Activated T-helper 1 cell treated with anti-CD3 and anti-CD28 coated beads, Interleukin-12 subunit alpha, Interleukin-12 subunit beta, Interleukin-2, Interleukin-4 antibody, amounts not matched to agents 30 ng/mL and 10 ng/mL and 1 ng/mL, durations not matched to agents 14 hours and 24 hours and 36 hours (primary cell): ENCODE measurements around the gene LMF1. TPM values are rescaled to one million over a fixed set of nuclear protein-coding genes. Genes with fewer than 3 reads are reported as not detected.

ENCODE experiments used
- DNase-seq: peaks from one replicate; pipeline ENCODE4 v3.0.0; 2021; ENCODE audit warnings: low spot score
- H3K27ac Mint-ChIP-seq: one replicate; pipeline ENCODE4 v1.8.0; 2021; ENCODE audit warnings: mild to moderate bottlenecking, mixed read lengths
- H3K27me3 Mint-ChIP-seq: one replicate; pipeline ENCODE4 v1.8.0; 2022; ENCODE audit warnings: mild to moderate bottlenecking, moderate library complexity, mixed read lengths; ENCODE audit not compliant: insufficient read depth
- H3K36me3 Mint-ChIP-seq: one replicate; pipeline ENCODE4 v1.8.0; 2021; ENCODE audit warnings: low read depth, mixed read lengths
- H3K4me1 Mint-ChIP-seq: one replicate; pipeline ENCODE4 v1.8.0; 2021; ENCODE audit warnings: low read depth, mixed read lengths
- H3K4me3 Mint-ChIP-seq: one replicate; pipeline ENCODE4 v1.8.0; 2021; ENCODE audit warnings: mild to moderate bottlenecking, moderate library complexity, mixed read lengths
- H3K9me3 Mint-ChIP-seq: one replicate; pipeline ENCODE4 v1.8.0; 2021; ENCODE audit warnings: mixed read lengths
- intact Hi-C: fragments of 100-400 bp; cut with micrococcal nuclease; formaldehyde crosslinking; loops from one replicate; pipeline ENCODE4 v1.15.1; 2024
- total RNA-seq: library from RNA; stranded (reverse); gene quantifications from 2 replicates; pipeline ENCODE4 v1.2.3, GENCODE V29; 2022

LMF1 gene
- total RNA-seq, 1 donor from 2014 or later = 10.4 TPM

DNA sequence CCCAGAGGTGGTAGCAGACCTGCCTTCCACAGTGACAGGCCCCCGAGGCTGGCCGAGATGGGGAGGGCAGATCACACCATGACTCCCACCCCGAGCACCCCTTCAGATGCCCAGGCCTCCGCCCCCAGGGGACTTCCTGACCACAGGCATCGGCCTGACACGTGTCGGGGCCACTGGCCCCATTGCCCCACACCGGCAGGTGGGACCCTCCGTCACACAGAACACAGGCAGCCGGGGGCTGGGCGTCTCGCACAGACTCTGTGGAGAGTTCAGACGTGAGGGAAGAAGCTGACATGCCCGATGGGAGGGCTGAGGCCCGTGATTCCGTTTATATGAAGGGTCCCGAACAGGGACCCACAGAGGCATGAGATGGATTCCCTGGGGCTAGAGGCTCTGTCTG lies 118.9 kb downstream of the LMF1 start:
- Mint-ChIP-seq H3K27ac (no peak overlapping the region), H3K4me1 (no peaks in the 10 kb centered on the region), H3K27me3 (no peaks in the 10 kb centered on the region), H3K9me3 (peaks cover 20% of the 10 kb centered on the region), H3K36me3 (peaks cover 6% of the 10 kb centered on the region), H3K4me3 (no peak overlapping the region)
- intact Hi-C loops = no loop called here
- no peak for DNase-seq

DNA sequence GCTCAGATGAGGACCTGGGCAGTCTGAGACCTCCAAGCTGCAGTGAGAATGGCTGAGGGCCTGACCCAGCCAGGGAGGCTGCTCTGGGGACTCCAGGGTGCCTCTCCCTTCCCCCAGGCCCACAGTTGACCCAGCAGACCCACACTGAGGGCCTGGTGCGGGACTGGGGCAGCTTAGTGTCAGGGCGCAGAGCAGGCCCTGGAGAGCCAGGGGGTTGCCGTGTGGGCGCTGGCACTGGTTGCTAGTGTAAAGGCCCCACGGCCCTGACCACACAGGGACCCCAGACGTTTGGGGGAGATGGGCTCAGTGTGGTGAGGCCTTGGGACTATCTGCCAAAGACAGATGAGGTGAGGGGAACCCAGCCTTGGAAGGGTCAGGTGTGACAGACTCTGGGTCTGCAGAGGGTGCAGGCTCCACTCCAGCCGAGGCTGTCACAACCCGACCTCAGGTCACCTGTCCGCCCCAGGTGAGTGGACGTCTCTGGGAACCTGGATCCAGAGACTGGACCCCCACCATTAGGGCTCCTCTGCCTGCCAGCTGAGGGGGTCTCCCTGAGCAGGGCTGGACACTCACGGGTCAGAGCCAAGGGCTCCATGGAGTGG lies 119.5 kb downstream of the LMF1 start:
- peaks cover 22% of the 10 kb centered on the region for H3K9me3 Mint-ChIP-seq
- no peak for DNase-seq
- no peak overlapping the region for H3K4me3 Mint-ChIP-seq
- intact Hi-C loops = no loop called here
- H3K4me1 Mint-ChIP-seq = no peaks in the 10 kb centered on the region
- no peaks in the 10 kb centered on the region for H3K27me3 Mint-ChIP-seq
- peaks cover 6% of the 10 kb centered on the region for H3K36me3 Mint-ChIP-seq
- H3K27ac Mint-ChIP-seq = no peak overlapping the region

DNA sequence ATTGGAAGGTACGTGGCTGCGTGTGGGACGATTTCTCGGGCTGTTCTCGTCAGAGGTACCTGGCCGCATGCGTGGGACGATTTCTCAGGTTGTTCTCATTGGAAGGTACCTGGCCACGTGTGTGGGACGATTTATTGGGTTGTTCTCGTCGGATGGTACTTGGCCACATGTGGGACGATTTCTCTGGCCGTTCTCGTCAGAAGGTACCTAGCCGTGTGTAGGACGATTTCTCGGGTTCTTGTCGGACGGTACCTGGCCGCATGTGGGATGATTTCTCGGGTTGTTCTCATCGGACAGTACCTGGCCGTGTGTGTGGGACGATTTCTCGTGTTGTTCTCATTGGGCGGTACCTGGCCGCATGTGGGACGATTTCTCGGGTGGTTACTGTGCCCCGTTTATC lies 120.1 kb downstream of the LMF1 start:
- DNase-seq = no peak
- Mint-ChIP-seq H3K36me3 (peaks cover 6% of the 10 kb centered on the region), H3K4me1 (no peaks in the 10 kb centered on the region), H3K4me3 (no peak overlapping the region), H3K9me3 (peaks cover 25% of the 10 kb centered on the region), H3K27ac (no peak overlapping the region), H3K27me3 (no peaks in the 10 kb centered on the region)
- intact Hi-C loops = no loop called here

DNA sequence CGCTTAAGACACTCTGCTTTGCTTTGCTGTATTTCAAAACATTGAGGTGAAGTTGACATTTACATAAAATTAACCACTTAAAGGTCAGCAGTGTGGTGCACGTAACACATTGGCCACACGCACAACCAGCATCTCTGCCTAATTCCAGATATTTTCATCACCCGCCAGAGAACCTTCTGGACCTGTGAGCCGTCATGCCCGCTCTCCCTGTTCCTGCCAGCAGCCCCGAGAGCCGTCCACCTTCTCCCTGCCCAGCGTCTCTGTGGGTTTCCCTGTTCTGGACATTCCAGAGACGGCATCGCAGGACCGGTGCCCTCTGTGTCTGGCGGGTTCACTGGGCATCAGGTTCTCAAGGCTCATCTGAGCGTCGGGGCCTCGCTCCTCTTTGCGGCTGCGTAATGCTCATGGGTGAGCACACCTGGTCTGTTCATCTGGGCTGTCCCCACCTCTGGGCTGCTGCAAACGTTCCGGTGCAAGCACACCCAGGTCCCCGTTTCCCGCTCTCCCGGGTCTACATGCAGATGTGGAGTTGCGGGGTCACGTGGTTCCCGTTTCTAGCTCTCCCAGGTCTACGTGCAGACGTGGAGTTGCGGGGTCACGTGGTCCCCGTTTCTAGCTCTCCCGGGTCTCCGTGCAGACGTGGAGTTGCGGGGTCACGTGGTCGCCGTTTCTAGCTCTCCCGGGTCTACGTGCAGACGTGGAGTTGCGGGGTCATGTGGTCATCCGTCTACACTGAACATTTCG lies 122.1 kb downstream of the LMF1 start:
- H3K27ac Mint-ChIP-seq = no peak overlapping the region
- no peaks in the 10 kb centered on the region for H3K4me1 Mint-ChIP-seq
- H3K27me3 Mint-ChIP-seq = no peaks in the 10 kb centered on the region
- peaks cover 6% of the 10 kb centered on the region for H3K36me3 Mint-ChIP-seq
- no peak for DNase-seq
- H3K9me3 Mint-ChIP-seq = peaks cover 28% of the 10 kb centered on the region
- no peak overlapping the region for H3K4me3 Mint-ChIP-seq
- intact Hi-C loops = no loop called here

DNA sequence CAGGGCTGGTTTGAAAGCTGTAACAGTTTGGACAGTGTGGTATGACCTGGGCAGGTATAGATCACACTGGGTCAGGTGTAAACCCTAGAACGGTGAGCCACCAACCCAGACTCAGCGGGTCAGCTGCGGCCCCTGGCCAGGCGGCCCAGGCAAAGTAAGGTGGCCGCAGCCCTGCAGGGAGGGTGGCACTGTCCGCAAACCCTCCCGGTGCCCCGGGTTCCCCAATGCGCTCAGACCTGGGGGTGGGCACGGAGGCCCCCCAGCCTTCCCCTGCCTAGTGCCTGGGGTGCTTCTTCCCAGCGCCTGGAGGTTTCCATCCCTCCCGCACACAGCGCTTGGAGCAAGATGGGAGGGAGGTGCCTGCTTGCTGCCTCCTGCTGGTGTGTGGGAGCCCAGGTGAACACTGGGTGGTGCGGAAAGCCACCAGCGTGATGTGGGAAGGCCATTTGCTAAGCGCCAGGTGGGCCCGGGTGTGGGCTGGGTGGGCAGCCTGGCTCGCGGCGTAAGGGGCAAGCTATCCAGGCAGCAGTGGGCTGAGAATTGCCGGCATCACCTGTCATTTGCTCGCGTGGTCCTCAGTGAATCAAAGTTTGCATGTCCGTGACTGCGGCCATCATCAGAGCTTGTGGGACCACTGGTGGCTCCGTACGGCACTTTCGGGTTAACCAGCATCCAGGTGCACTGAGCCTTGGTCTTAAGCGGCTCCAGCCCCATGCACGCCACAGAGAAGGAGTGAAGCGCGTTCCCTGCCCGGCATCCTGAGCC lies 122.9 kb downstream of the LMF1 start:
- Mint-ChIP-seq H3K4me3 (no peak overlapping the region), H3K4me1 (no peaks in the 10 kb centered on the region), H3K27ac (no peak overlapping the region), H3K27me3 (no peaks in the 10 kb centered on the region), H3K36me3 (peaks cover 6% of the 10 kb centered on the region), H3K9me3 (peaks cover 24% of the 10 kb centered on the region)
- intact Hi-C loops = no loop called here
- DNase-seq = no peak

DNA sequence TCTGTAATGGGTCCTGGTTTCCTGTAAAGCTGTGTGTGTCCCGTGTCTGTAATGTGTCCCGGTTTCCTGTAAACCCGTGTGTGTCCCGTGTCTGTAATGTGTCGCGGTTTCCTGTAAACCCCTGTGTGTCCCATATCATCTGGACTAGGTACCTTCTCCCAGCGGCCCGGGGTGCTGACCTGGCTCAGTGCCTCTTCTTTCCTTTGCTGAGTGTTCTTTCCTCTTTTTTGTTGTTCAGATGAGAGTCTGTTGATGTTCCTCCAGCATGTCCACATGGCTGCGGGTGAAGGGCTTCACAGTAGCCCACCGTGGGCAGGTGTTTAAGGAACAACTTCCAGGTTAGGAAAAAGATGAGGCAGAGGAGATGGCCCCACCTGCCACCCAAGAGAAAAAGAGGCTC lies 123.6 kb downstream of the LMF1 start:
- no peak overlapping the region for H3K4me3 Mint-ChIP-seq
- peaks cover 6% of the 10 kb centered on the region for H3K36me3 Mint-ChIP-seq
- no peak for DNase-seq
- no peaks in the 10 kb centered on the region for H3K27me3 Mint-ChIP-seq
- no peaks in the 10 kb centered on the region for H3K4me1 Mint-ChIP-seq
- H3K9me3 Mint-ChIP-seq = peaks cover 24% of the 10 kb centered on the region
- intact Hi-C loops = no loop called here
- H3K27ac Mint-ChIP-seq = no peak overlapping the region

DNA sequence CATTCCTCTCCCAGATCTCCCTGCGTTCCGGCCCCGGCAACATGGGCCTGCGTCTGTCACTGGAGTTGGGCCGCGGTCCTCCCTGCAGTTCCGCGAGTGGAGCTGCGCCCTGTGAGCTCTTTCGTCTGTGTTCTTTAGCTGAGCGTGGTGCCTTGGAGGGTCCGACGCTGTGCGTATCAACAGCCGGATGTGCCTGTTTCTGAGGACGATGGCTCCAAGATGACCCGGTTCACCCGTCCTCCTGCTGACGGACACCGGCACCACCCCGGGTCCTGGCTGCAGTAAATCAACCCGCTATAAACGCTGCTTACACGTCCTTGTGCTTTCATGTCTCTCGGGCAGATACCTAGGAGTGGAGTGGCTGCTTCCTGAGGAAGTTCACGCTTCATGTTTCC lies 125.4 kb downstream of the LMF1 start:
- peaks cover 2% of the 10 kb centered on the region for H3K36me3 Mint-ChIP-seq
- no peaks in the 10 kb centered on the region for H3K4me1 Mint-ChIP-seq
- no peak for DNase-seq
- H3K9me3 Mint-ChIP-seq = peaks cover 16% of the 10 kb centered on the region
- H3K4me3 Mint-ChIP-seq = no peak overlapping the region
- H3K27ac Mint-ChIP-seq = no peak overlapping the region
- H3K27me3 Mint-ChIP-seq = no peaks in the 10 kb centered on the region
- intact Hi-C loops = no loop called here

DNA sequence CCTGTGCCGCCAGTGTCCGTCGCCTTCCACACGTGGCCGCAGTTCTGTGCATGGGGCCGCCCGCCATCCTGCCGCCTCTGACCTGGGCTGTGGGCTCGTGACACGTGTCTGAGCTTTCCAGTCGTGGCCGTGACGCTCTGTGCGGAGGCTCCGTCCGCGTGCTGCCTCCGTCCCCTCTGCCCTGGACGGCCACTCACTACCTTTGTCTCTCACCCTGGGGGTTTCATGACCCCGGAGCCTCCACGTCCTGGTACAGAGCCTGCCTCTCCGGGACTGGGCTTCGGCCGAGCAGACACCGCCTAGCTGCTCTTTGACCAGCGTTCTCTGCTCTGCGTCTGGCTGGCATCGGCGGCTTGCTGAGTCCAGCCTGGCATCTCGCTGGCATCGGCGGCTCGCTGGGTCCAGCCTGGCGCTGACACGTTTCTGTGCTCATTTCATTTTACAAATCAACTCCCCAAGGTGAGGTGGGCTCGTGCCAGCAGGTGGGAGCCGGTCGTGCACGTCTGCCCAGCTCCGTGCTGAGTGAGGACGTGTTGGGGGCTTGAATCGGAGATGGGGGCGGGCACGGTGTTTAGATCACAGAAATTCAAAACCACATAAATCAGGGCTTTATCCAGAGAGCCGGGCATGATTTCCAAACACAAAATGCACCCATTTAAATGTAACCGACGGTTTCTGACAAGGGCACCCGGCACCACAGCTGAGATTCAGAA lies 126.0 kb downstream of the LMF1 start:
- Mint-ChIP-seq H3K27ac (no peak overlapping the region), H3K4me1 (no peaks in the 10 kb centered on the region), H3K9me3 (peaks cover 11% of the 10 kb centered on the region), H3K36me3 (no peaks in the 10 kb centered on the region), H3K4me3 (no peak overlapping the region), H3K27me3 (no peaks in the 10 kb centered on the region)
- intact Hi-C loops = no loop called here
- no peak for DNase-seq

DNA sequence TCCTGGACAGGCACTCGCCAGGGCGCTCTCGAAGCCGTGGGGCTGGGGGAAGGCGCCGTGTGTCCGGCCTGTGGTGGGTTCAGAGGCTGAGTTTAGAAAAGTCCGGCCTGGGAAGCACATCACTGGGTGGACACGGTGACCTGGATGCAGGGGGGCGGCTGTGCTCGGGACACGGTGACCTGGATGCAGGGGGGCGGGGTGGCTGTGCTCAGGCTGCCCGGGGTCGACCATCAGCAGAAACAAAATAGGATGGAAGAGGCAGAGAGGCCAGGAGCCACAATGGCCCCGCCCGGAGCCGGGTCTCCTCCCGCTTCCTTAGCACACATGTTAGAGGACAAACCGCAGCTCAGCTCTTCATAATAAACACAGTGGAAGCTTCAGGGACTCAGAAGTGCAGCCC lies 127.0 kb downstream of the LMF1 start:
- peaks cover 9% of the 10 kb centered on the region for H3K9me3 Mint-ChIP-seq
- intact Hi-C loops = no loop called here
- no peak for DNase-seq
- H3K4me1 Mint-ChIP-seq = no peaks in the 10 kb centered on the region
- no peaks in the 10 kb centered on the region for H3K27me3 Mint-ChIP-seq
- no peaks in the 10 kb centered on the region for H3K36me3 Mint-ChIP-seq
- H3K4me3 Mint-ChIP-seq = no peak overlapping the region
- H3K27ac Mint-ChIP-seq = no peak overlapping the region

DNA sequence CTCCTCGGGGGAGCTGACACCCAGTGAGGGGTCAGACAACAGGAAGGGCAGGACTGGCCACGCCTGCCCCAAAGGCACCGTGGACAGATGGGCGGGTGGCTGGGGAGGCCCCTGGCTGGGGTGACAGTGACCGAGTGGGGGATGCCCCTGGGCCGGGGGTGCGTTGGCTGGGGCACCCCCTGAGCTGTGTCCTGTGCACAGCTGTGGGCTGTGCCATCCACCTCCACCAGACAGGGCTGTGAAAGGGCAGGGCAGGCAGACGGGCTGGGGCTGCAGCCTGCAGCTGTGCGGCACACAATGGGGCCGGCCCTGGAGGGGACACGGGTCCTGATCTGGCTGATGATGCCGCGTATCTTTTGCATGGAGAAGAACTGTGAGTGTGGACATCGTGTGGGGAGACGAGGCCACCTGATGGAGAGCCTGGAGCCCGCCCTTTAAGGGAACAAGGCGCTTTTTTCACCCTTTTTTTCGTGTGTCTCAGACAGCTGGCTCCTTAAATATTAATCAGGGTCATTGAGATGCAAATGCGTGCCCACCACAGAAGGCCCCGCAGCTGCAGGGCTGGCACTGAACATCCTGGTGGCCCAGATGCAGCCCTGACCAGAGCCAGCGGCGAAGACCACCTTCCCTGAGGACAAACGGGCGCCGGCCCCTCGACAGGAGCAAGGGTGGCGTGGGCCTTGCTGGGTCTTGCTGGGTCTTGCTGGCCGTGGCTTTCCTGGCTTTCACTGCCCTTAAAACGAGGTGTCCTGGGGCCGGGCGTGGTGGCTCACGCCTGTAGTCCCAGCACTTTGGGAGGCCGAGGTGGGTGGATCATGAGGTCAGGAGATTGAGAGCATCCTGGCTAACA lies 127.8 kb downstream of the LMF1 start:
- H3K36me3 Mint-ChIP-seq = no peaks in the 10 kb centered on the region
- no peak overlapping the region for H3K27ac Mint-ChIP-seq
- H3K9me3 Mint-ChIP-seq = peaks cover 9% of the 10 kb centered on the region
- no peaks in the 10 kb centered on the region for H3K4me1 Mint-ChIP-seq
- no peaks in the 10 kb centered on the region for H3K27me3 Mint-ChIP-seq
- no peak for DNase-seq
- intact Hi-C loops = no loop called here
- no peak overlapping the region for H3K4me3 Mint-ChIP-seq

DNA sequence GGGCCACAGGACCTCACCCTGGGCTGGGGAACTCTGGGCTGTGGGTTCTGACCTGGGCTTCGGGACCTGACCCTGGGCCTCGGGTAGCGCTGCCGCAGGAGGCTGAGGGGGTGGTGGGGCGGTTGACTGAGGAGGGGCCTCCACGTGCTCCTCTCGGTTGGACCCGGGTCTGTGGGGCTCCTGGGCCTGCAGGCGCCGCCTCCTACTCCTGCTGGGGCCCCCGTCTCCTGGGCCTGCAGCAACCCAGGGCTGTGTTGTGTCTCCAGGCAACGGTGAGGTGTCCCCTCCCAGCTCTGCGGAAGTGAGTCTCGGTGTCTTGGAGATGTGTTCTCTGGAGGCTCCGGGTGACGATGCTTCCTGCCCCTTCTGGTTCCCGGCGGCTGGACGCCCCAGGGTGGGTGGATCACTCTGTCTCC lies 128.7 kb downstream of the LMF1 start:
- intact Hi-C loops = no loop called here
- Mint-ChIP-seq H3K27ac (no peak overlapping the region), H3K36me3 (no peaks in the 10 kb centered on the region), H3K27me3 (no peaks in the 10 kb centered on the region), H3K9me3 (peaks cover 9% of the 10 kb centered on the region), H3K4me3 (no peak overlapping the region), H3K4me1 (no peaks in the 10 kb centered on the region)
- no peak for DNase-seq

DNA sequence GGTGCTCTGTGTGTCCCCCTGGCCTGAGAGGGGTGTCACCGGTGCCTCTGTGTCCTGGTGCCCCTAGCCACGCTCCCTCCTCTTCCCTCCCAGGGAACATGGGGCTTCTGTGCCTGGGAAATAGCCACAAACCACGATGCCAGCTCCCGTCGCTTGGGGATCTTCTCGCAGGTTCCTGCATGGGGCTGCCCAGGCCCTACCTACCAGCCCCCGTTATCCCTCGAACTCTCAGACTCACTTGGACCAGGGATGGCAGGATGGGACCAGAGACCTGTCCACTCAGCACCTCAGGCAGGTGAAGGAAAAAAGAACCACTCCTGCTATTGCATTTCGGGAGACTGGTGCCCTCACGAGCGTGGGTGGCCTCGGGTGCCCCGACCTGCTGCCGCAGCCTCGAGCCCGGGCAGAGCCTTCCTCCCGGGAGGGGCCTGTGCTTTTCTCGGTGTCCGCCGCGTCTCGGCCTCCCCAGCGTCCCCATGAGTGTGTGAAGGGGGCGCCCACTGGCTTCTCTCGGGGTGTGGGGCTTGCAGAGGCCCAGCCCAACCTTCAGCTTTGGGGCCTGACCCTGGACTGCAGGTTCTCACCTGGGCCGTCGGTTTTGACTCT lies 129.2 kb downstream of the LMF1 start:
- no peak for DNase-seq
- no peaks in the 10 kb centered on the region for H3K36me3 Mint-ChIP-seq
- no peaks in the 10 kb centered on the region for H3K27me3 Mint-ChIP-seq
- no peaks in the 10 kb centered on the region for H3K4me1 Mint-ChIP-seq
- H3K9me3 Mint-ChIP-seq = peaks cover 14% of the 10 kb centered on the region
- intact Hi-C loops = no loop called here
- no peak overlapping the region for H3K4me3 Mint-ChIP-seq
- H3K27ac Mint-ChIP-seq = no peak overlapping the region
